GM19023 (cell line): ENCODE data around the gene SYNGR2.

Source experiments
- ATAC-seq: cut with Tn5 transposase; IDR thresholded peaks from one replicate; pipeline ENCODE4 v1.9.1; 2021; ENCODE audit warnings: mild to moderate bottlenecking, moderate library complexity; ENCODE audit not compliant: unreplicated experiment

SYNGR2 gene

GRCh38 chr17:78168242-78168902 lies at the start of gene SYNGR2:
TSS of gene SYNGR2 (plus strand) at chr17:78168581. CDS start at chr17:78168617, 36 bp downstream.
- ATAC-seq: peak; percentile 59

GRCh38 chr17:78118801-78119241 lies 49.6 kb upstream of the SYNGR2 start:
- ATAC-seq: no peak

GRCh38 chr17:78120537-78120936 lies 47.8 kb upstream of the SYNGR2 start:
- ATAC-seq: no peak

- no peak for ATAC-seq
Observed at GRCh38 chr17:78120971-78121800, 47.2 kb upstream of the SYNGR2 start.

- no peak for ATAC-seq
Observed at GRCh38 chr17:78121801-78122215, 46.6 kb upstream of the SYNGR2 start.

GRCh38 chr17:78122216-78122930 lies 46.0 kb upstream of the SYNGR2 start:
- ATAC-seq: no peak

GRCh38 chr17:78122931-78123249 lies 45.5 kb upstream of the SYNGR2 start:
- ATAC-seq: no peak

GRCh38 chr17:78123258-78123929 lies 45.0 kb upstream of the SYNGR2 start:
- ATAC-seq: no peak

- ATAC-seq: no peak
Observed at GRCh38 chr17:78124081-78124835, 44.1 kb upstream of the SYNGR2 start.

GRCh38 chr17:78124836-78125137 lies 43.6 kb upstream of the SYNGR2 start:
- no peak for ATAC-seq

GRCh38 chr17:78125138-78125913 lies 43.1 kb upstream of the SYNGR2 start:
- no peak for ATAC-seq

- no peak for ATAC-seq
Observed at GRCh38 chr17:78125976-78126894, 42.1 kb upstream of the SYNGR2 start.

- ATAC-seq: no peak
Observed at GRCh38 chr17:78126895-78127238, 41.5 kb upstream of the SYNGR2 start.

- ATAC-seq: no peak
Observed at GRCh38 chr17:78127239-78127887, 41.0 kb upstream of the SYNGR2 start.

GRCh38 chr17:78127888-78128550 lies 40.4 kb upstream of the SYNGR2 start:
- ATAC-seq: no peak

GRCh38 chr17:78128551-78129350 lies 39.6 kb upstream of the SYNGR2 start, which contains the start of gene TMC6:
TSS of gene TMC6 (minus strand) at chr17:78128755. CDS start at chr17:78126832, 1,923 bp downstream.
- ATAC-seq: no peak
